ENCODE results near the gene JUND.

DNA sequence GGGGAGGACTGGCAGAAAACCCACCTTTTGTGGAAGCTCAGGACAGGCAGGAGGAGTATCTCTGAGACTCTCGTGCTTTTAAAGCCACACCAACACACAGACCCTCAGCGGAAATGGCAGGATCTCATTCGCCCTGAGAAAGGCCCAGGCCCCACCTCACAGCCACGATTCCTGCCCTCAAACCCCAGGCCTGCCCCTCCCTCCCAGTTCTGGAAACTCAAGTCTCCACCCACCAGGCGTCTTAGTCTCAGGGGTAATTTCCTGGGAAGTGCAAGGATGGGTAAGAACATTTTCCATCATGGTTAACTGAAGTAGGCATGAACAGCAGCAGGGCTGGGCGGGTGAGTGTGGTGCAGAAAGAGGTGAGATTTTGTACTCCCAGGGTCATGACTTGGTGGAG is 47.2 kb downstream of the JUND start:
- TF ChIP-seq REST (IDR thresholded peaks at IDR 0.05; ENCODE audit: low read depth, low read length) (no peak), CTCF (IDR thresholded peaks at IDR 0.05) (no peak), POLR2AphosphoS5 (IDR thresholded peaks at IDR 0.05; ENCODE audit: low read depth, low read length) (no peak), RFX5 (IDR thresholded peaks at IDR 0.05; ENCODE audit: low read length) (no peak), MAX (IDR thresholded peaks at IDR 0.05; ENCODE audit: low read depth) (no peak), RXRA (IDR thresholded peaks at IDR 0.05; ENCODE audit: borderline replicate concordance, low read depth) (no peak)
- TF ChIP-seq, protein P1, sequence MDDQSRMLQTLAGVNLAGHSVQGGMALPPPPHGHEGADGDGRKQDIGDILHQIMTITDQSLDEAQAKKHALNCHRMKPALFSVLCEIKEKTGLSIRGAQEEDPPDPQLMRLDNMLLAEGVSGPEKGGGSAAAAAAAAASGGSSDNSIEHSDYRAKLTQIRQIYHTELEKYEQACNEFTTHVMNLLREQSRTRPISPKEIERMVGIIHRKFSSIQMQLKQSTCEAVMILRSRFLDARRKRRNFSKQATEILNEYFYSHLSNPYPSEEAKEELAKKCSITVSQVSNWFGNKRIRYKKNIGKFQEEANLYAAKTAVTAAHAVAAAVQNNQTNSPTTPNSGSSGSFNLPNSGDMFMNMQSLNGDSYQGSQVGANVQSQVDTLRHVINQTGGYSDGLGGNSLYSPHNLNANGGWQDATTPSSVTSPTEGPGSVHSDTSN (IDR thresholded peaks at IDR 0.05), result no peak
